HG02798 (cell line): ENCODE data around the gene HLA-G.

Experiments
- ATAC-seq: cut with Tn5 transposase; IDR thresholded peaks from one replicate; pipeline ENCODE4 v1.9.1; 2021; ENCODE audit warnings: mild to moderate bottlenecking; ENCODE audit not compliant: unreplicated experiment, poor library complexity

Gene HLA-G

GRCh38 chr6:29815118-29815750, 12.4 kb upstream of the HLA-G start:
- no peak for ATAC-seq

GRCh38 chr6:29816030-29816429, 11.6 kb upstream of the HLA-G start:
- ATAC-seq = no peak

GRCh38 chr6:29818892-29819291, 8.7 kb upstream of the HLA-G start:
- ATAC-seq = no peak

GRCh38 chr6:29824144-29824543, 3.5 kb upstream of the HLA-G start:
- ATAC-seq = no peak

GRCh38 chr6:29825848-29826247, 1.8 kb upstream of the HLA-G start:
- no peak for ATAC-seq

- no peak for ATAC-seq
Observed at GRCh38 chr6:29826271-29826670, 1.4 kb upstream of the HLA-G start.

GRCh38 chr6:29828471-29828797, 809 bp downstream of the HLA-G start:
- no peak for ATAC-seq

- ATAC-seq = no peak
Observed at GRCh38 chr6:29829766-29830165, 2.1 kb downstream of the HLA-G start.

GRCh38 chr6:29830409-29830808, 2.8 kb downstream of the HLA-G start:
- no peak for ATAC-seq

- ATAC-seq = no peak
Observed at GRCh38 chr6:29831776-29832175, 4.2 kb downstream of the HLA-G start.

GRCh38 chr6:29834564-29835436, 7.2 kb downstream of the HLA-G start:
- ATAC-seq = no peak

- ATAC-seq = no peak
Observed at GRCh38 chr6:29839917-29840316, 12.3 kb downstream of the HLA-G start.

- ATAC-seq = no peak
Observed at GRCh38 chr6:29841030-29841429, 13.4 kb downstream of the HLA-G start.

- no peak for ATAC-seq
Observed at GRCh38 chr6:29845405-29846006, 17.9 kb downstream of the HLA-G start.

- ATAC-seq = no peak
Observed at GRCh38 chr6:29847871-29848630, 20.4 kb downstream of the HLA-G start.

- no peak for ATAC-seq
Observed at GRCh38 chr6:29850011-29850553, 22.5 kb downstream of the HLA-G start.

- no peak for ATAC-seq
Observed at GRCh38 chr6:29851190-29851589, 23.6 kb downstream of the HLA-G start.

GRCh38 chr6:29853245-29853644, 25.6 kb downstream of the HLA-G start:
- ATAC-seq = no peak

GRCh38 chr6:29858006-29858405, 30.4 kb downstream of the HLA-G start:
- no peak for ATAC-seq

- ATAC-seq = no peak
Observed at GRCh38 chr6:29861521-29862255, 34.1 kb downstream of the HLA-G start.
